ENCODE results near the gene RXRA.
A peak's percentile ranks its signal among the peaks of the same experiment; 100 is the strongest.

The RXRA gene

GRCh38 chr9:134321531-134321930 is 4.7 kb upstream of the RXRA start:
- TF ChIP-seq, protein P1, sequence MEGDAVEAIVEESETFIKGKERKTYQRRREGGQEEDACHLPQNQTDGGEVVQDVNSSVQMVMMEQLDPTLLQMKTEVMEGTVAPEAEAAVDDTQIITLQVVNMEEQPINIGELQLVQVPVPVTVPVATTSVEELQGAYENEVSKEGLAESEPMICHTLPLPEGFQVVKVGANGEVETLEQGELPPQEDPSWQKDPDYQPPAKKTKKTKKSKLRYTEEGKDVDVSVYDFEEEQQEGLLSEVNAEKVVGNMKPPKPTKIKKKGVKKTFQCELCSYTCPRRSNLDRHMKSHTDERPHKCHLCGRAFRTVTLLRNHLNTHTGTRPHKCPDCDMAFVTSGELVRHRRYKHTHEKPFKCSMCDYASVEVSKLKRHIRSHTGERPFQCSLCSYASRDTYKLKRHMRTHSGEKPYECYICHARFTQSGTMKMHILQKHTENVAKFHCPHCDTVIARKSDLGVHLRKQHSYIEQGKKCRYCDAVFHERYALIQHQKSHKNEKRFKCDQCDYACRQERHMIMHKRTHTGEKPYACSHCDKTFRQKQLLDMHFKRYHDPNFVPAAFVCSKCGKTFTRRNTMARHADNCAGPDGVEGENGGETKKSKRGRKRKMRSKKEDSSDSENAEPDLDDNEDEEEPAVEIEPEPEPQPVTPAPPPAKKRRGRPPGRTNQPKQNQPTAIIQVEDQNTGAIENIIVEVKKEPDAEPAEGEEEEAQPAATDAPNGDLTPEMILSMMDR (IDR thresholded peaks at IDR 0.05; ENCODE audit: low read depth, low read length) = no peak
- DNase-seq (ENCODE audit: low read depth in 2 of 2) = no peak
- H3K4me3 ChIP-seq (replicated peaks in 1 of 2; ENCODE audit: low read depth in 2 of 2, low read length in 2 of 2) = no peak overlapping the region

GRCh38 chr9:134321946-134322741 is 4.1 kb upstream of the RXRA start:
- TF ChIP-seq, protein P1 (IDR thresholded peaks at IDR 0.05; ENCODE audit: low read depth, low read length) = no peak
- no peak overlapping the region for H3K4me3 ChIP-seq (replicated peaks in 1 of 2; ENCODE audit: low read depth in 2 of 2, low read length in 2 of 2)
- DNase-seq (ENCODE audit: low read depth in 2 of 2) = no peak

GRCh38 chr9:134322781-134323241 is 3.4 kb upstream of the RXRA start:
- no peak overlapping the region for H3K4me3 ChIP-seq (replicated peaks in 1 of 2; ENCODE audit: low read depth in 2 of 2, low read length in 2 of 2)
- TF ChIP-seq, protein P1 (IDR thresholded peaks at IDR 0.05; ENCODE audit: low read depth, low read length) = no peak
- DNase-seq (ENCODE audit: low read depth in 2 of 2) = no peak

DNA sequence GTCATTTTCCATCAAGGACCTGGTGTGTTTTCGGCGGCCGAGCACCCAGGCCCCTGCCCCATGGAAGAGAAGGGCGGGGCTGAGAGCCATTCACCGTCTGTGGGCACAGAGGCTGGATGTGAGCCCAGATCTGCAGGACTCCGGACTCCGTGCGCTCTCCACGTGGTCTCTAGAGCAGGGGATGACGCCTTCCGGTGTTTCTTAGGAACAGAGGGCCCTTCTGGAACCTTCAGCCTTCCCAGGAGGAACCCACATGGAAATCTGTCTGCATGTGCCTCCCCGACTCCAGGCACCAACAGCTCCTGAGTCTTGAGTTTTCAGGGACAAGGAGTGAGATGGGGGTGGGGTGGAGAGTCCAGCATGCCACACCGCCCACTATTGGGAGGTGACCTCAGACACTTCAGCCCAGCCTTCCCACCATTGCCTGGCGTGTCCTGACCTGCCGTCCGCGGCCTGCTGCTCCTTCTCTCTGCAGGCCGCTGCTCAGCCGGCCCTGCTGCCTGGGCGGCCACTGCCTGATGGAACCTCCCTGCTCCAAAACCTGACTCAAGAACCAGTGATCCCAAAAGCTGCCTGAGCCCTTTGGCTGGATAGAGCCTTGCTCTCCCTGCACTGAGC is 2.4 kb upstream of the RXRA start:
- H3K4me3 ChIP-seq (replicated peaks in 1 of 2; ENCODE audit: low read depth in 2 of 2, low read length in 2 of 2) = no peak overlapping the region
- DNase-seq (ENCODE audit: low read depth in 2 of 2) = peak in 1 of 2 donors; percentile 35
- TF ChIP-seq, protein P1 (IDR thresholded peaks at IDR 0.05; ENCODE audit: low read depth, low read length) = no peak

DNA sequence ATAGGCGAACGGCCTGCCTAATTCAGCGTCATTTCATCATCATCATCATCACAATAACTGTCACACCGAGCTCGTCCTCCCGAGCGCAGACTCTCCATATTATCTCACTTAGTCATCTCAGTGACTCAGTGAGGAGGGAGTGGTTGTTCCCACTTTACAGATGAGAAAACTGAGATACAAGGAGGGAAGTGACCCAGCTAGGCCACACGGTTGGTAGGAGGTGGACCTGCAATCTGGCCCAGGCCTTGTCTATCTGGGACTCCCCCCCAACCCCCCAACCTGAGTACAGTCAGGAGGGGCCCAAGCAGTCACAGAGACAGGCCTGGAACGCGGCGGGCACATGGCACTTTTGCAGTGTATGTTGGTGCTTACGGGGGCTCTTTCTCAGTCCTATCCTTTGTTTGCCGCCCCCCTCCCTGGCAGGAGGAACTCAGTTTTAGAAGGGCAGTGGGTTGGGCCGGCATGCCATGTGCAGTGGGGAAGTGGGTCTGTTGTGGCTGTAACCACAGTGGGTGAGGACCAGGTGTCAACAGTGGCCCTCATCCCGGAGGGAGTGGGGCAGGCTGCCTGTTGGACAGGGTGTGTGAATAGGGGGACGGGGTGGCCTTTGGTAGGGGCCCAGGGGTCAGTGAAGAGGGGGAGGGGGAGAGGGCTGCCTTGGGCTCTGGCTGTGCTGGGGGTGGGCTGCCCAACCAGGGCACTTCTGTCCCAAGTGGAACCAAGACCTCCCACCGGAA is 1.7 kb upstream of the RXRA start:
- TF ChIP-seq, protein P1 (IDR thresholded peaks at IDR 0.05; ENCODE audit: low read depth, low read length) = no peak
- H3K4me3 ChIP-seq (replicated peaks in 1 of 2; ENCODE audit: low read depth in 2 of 2, low read length in 2 of 2) = peak overlapping the region; percentile 70 to 72
- DNase-seq (ENCODE audit: low read depth in 2 of 2) = peak in 1 of 2 donors; percentile 74

DNA sequence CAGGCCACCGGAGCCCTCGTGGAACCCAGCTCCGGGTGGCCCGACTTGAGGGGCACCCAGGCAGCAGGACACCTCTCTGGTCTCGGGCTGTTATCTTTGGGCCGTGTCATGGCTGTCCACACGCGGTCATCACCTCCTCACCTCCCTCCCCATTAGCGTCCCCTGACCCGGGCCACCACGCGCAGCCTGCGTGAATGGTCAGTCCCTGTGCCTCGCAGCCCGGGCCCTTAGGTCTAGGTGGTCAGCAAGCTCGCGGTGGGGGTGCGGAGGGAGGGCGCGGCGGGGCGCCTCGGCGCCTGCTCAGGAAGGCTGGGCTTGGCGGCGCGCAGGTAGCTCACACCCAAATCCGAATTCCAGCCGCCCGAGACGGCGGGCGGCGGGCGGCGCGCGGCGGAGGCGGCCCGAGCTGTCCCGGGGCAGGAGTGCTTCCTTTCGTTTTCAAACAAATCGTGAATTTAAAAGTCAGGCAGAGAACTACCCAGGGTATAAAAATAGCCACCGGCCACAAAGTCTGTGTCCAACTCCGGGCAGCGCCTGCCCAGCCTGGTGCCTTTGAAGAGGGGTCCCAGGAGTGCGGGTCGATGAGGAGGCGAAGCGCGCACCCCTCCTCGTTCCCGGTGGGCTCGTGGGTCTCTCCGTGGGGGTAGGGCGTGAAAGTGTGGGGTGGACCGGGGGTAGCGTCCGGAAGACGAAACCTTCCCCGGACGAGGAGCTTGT is 1.0 kb upstream of the RXRA start:
- H3K4me3 ChIP-seq (replicated peaks in 1 of 2; ENCODE audit: low read depth in 2 of 2, low read length in 2 of 2) = peak overlapping the region; percentile 70 to 72
- DNase-seq (ENCODE audit: low read depth in 2 of 2) = peak; percentile 50 to 56
- TF ChIP-seq, protein P1 (IDR thresholded peaks at IDR 0.05; ENCODE audit: low read depth, low read length) = no peak

Measured in cardiac fibroblast (primary cell).